GM12878 (cell line): ENCODE results near the gene CEP131. TPM values are rescaled to one million over a fixed set of nuclear protein-coding genes. Genes with fewer than 3 reads are reported as not detected.
"Not testable (repeated sequence)": the region's sequence is repeated elsewhere in the genome, so short reads cannot be mapped to it uniquely, and the experiment has no call there.

Source experiments
- ATAC-seq: fragments of 200-7000 bp; cut with Tn5 transposase; 3 replicates; pipeline ENCODE4 v1.9.1; 2020; ENCODE audit warnings: mild to moderate bottlenecking, moderate library complexity
- BruUV-seq: library from RNA; stranded (reverse); fragments of 400-500 nt; replicated peaks from 2 replicates; lab custom pipeline; 2021; lab: Mats Ljungman, UMichigan
- CTCF ChIA-PET: fragments of 300-600 bp; sonication (Branson Sonifier 250); formaldehyde crosslinking; extraction: SDS; loops from one replicate; lab custom pipeline; 2021; ENCODE audit warnings: inconsistent platforms; lab: Yijun Ruan, JAX
- POLR2A ChIA-PET: fragments of 350-600 bp; formaldehyde crosslinking; extraction: SDS; loops from one replicate; lab custom pipeline; 2021; ENCODE audit warnings: inconsistent platforms; lab: Charles Lee
- RAD21 ChIA-PET: fragments of 300-600 bp; sonication (Branson Sonifier 250); formaldehyde crosslinking; loops from one replicate; lab custom pipeline; 2023; ENCODE audit warnings: antibody characterized with exemption; ENCODE audit not compliant: unreplicated experiment; lab: Charles Lee
- SMC1A ChIA-PET: fragments of 300-600 bp; sonication (Branson Sonifier 250); formaldehyde crosslinking; loops from one replicate; lab custom pipeline; 2023; ENCODE audit not compliant: unreplicated experiment, uncharacterized antibody; lab: Charles Lee
- DNase-seq: peaks from one replicate; pipeline ENCODE4 v3.0.0-alpha.2; 2011; ENCODE audit warnings: low read depth, low spot score
- FAIRE-seq: peaks from 3 replicates; lab custom pipeline; 2011; peaks lifted over from hg19 to GRCh38; lab: Jason Lieb, UNC
- H2AFZ ChIP-seq: 2 replicates; pipeline ENCODE4 v1.6.0; 2011; ENCODE audit warnings: low read depth, low read length, control low read depth; ENCODE audit not compliant: control insufficient read depth
- H3K27ac ChIP-seq: 2 replicates; pipeline ENCODE4 v1.5.1; 2011; ENCODE audit warnings: control low read depth; ENCODE audit not compliant: control insufficient read depth, insufficient read depth
- H3K27me3 ChIP-seq, 2 experiments: replicated peaks in 1 of 2; 2 replicates each; pipeline versions ENCODE4 v1.6.0 to v1.6.1; 2011; ENCODE audit warnings: low read length in 1 of 2; ENCODE audit not compliant: control insufficient read depth in 2 of 2, insufficient read depth in 2 of 2
- H3K36me3 ChIP-seq, 2 experiments: 2 replicates each; pipeline ENCODE4 v1.5.1; 2011; ENCODE audit warnings: low read length in 1 of 2; ENCODE audit not compliant: control insufficient read depth in 2 of 2, insufficient read depth in 2 of 2
- H3K4me1 ChIP-seq: 2 replicates; pipeline ENCODE4 v1.6.1; 2011; ENCODE audit warnings: mild to moderate bottlenecking, low read length, moderate library complexity, mixed read lengths; ENCODE audit not compliant: control insufficient read depth, insufficient read depth
- H3K4me2 ChIP-seq: 2 replicates; pipeline ENCODE4 v1.6.0; 2011; ENCODE audit warnings: control low read depth; ENCODE audit not compliant: control insufficient read depth, insufficient read depth
- H3K4me3 ChIP-seq: fragments of 200-600 bp; sonication (generic); 2 replicates; pipeline ENCODE4 v1.5.1; 2016
- H3K79me2 ChIP-seq: 2 replicates; pipeline ENCODE4 v1.6.0; 2011; ENCODE audit warnings: low read length; ENCODE audit not compliant: control insufficient read depth, insufficient read depth
- H3K9ac ChIP-seq: 2 replicates; pipeline ENCODE4 v1.8.0; 2011; ENCODE audit warnings: low read length, control low read depth, mixed read lengths; ENCODE audit not compliant: control insufficient read depth, insufficient read depth
- H3K9me3 ChIP-seq: replicated peaks from 3 replicates; pipeline ENCODE4 v1.5.1; 2011; ENCODE audit warnings: mild to moderate bottlenecking, low read length; ENCODE audit not compliant: control insufficient read depth, insufficient read depth
- H4K20me1 ChIP-seq: 2 replicates; pipeline ENCODE4 v1.6.0; 2011; ENCODE audit not compliant: control insufficient read depth, insufficient read depth
- NBN ChIP-seq: fragments of 450-650 bp; IDR thresholded peaks from 2 replicates; pipeline ENCODE4 v1.6.1; 2016
- POLR2AphosphoS5 ChIP-seq: IDR thresholded peaks from 2 replicates; pipeline ENCODE4 v1.6.1; 2011; ENCODE audit warnings: mild to moderate bottlenecking, low read length, inconsistent platforms
- SPI1 ChIP-seq: IDR thresholded peaks from 2 replicates; pipeline ENCODE4 v1.6.1; 2011; ENCODE audit warnings: low read depth, mild to moderate bottlenecking, low read length, moderate library complexity, borderline replicate concordance; ENCODE audit not compliant: insufficient read depth
- WGBS: methylation state at CpG from one replicate; pipeline ENCODE4 v1.1.6; 2016; ENCODE audit warnings: low lambda C conversion rate; ENCODE audit not compliant: insufficient replicate concordance, insufficient coverage; ENCODE audit errors: missing lambda C conversion rate; 5-methylcytosine and 5-hydroxymethylcytosine counted together
- in situ Hi-C: fragments of 300-500 bp; cut with MboI; formaldehyde crosslinking; loops from 9 replicates; pipeline ENCODE4 v1.14.3; 2018; ENCODE audit warnings: mixed read lengths
- intact Hi-C: fragments of 100-400 bp; cut with micrococcal nuclease; formaldehyde crosslinking; loops from one replicate; pipeline ENCODE4 v1.14.2; 2022; ENCODE audit not compliant: unreplicated experiment
- polyA plus RNA-seq, 11 experiments: library from polyadenylated mRNA; depleted of rRNA in 4 of 11; unstranded in 6 of 11; stranded (reverse) in 5 of 11; fragments of >200 nt; fragmentation: Nextera tagmentation in 4 of 11; fragmentation: Illumina TruSeq in 1 of 11; extraction: Ambion mirVana in 4 of 11; extraction: Trizol in 1 of 11; gene quantifications; 1 replicate in 1 of 11; 2 replicates in 10 of 11; pipeline versions ENCODE4 v1.2.1 to v1.2.3, GENCODE V29; 2011 to 2016; ENCODE audit warnings: inconsistent platforms in 2 of 11, missing spikeins in 2 of 11, low read depth in 1 of 11
- total RNA-seq, 4 experiments: library from RNA; depleted of rRNA in 3 of 4; stranded (reverse); fragments of >200 nt in 3 of 4; fragmentation: Illumina TruSeq in 1 of 4; extraction: Trizol in 1 of 4; gene quantifications; 2 replicates each; pipeline versions ENCODE4 v1.2.1 to v1.2.3, GENCODE V29; 2013 to 2021
- TF ChIP-seq, protein P1 (sequence below): fragments of 450-650 bp; IDR thresholded peaks from 2 replicates; pipeline ENCODE4 v1.6.1; 2016; ENCODE audit warnings: mild to moderate bottlenecking

The CEP131 gene
- total and polyA plus RNA-seq, 10 of the 15 experiments (the other 5 are each of a cell fraction or from before 2014, with no cell fraction given): 0.05 to 17.3 (median 6.7) TPM

- TF ChIP-seq, protein P1, sequence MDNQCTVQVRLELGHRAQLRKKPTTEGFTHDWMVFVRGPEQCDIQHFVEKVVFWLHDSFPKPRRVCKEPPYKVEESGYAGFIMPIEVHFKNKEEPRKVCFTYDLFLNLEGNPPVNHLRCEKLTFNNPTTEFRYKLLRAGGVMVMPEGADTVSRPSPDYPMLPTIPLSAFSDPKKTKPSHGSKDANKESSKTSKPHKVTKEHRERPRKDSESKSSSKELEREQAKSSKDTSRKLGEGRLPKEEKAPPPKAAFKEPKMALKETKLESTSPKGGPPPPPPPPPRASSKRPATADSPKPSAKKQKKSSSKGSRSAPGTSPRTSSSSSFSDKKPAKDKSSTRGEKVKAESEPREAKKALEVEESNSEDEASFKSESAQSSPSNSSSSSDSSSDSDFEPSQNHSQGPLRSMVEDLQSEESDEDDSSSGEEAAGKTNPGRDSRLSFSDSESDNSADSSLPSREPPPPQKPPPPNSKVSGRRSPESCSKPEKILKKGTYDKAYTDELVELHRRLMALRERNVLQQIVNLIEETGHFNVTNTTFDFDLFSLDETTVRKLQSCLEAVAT: no peak
- peak; percentile 39; the same call in 1 of the 2 replicates for TF ChIP-seq NBN
- TF ChIP-seq POLR2AphosphoS5: peak; percentile 40
- TF ChIP-seq SPI1: peak; percentile 70; the same call in 1 of the 2 replicates
Observed at GRCh38 chr17:81228420-81228819, 5.7 kb upstream of the CEP131 start (continued).

- H3K27ac ChIP-seq, intact Hi-C loops, BruUV-seq, SMC1A ChIA-PET, H3K4me2 ChIP-seq, H2AFZ ChIP-seq, CTCF ChIA-PET, H3K4me3 ChIP-seq, RAD21 ChIA-PET, ATAC-seq, H3K79me2 ChIP-seq, H3K9ac ChIP-seq, H4K20me1 ChIP-seq, H3K27me3 ChIP-seq, H3K9me3 ChIP-seq, POLR2A ChIA-PET, DNase-seq: not testable (repeated sequence)
- WGBS: 53% methylated on average over 2 of the region's 2 CpGs
- FAIRE-seq: peak; percentile 76
- H3K4me1 ChIP-seq: peaks cover 18% of the 10 kb centered on the region
- in situ Hi-C loops: loop anchor here (25.0 kb wide), 1 partner anchor 215 kb away; no protein-coding TSS in a partner anchor
- peaks cover 4 to 12% of the 10 kb centered on the region in 2 experiments; a peak in 3 of 4 replicates for H3K36me3 ChIP-seq
Observed at GRCh38 chr17:81227630-81228029, 4.9 kb upstream of the CEP131 start.
